ENCODE results near the gene EXOC3L1. TPM values are rescaled to one million over a fixed set of nuclear protein-coding genes. Genes with fewer than 3 reads are reported as not detected.

Gene EXOC3L1
- total and polyA plus RNA-seq, 2 of the 13 experiments (the other 11 are each of a cell fraction or from before 2014, with no cell fraction given), result 0.12 TPM; not detected in 1

DNA sequence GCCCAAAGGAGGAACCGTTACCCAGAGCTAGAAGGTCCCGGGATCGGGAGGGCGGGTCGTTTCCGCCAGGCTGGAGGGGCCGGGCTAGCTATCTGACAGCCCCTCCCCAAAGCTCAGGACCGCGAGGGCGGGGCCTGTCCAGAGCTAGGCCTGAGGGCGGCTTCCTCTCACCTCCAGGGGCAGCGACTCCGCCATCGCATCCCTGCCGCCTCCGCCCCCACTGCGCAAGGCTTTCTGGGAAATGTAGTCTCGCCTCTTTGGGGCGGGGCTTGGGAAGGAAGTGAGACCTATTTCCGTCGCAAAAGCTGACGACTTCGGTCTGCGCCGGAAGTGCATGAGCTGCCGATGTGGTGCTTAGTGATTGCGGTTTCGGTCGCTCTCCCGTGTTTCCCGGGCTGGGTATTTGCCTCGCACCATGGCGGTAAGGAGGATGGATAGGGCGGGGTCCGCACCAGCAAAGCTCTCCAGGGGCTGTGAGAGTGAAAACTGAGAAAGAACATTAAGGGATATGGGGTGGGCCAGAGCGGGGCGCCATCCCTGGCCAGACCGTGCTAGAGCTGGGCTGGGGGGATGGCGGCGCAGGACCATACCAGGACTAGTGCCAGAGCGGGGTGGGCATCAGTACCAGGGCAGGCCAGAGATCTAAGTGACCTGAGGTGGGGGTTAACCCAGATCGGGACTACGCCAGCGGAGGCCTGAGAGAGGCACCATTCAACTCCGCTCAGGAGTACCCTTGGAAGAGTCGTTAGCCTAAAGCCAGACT lies 37.0 kb upstream of the EXOC3L1 start, which contains the start of gene TMEM208 (continued):
- TF ChIP-seq ZNF562 (CRISPR knock-in tag; IDR thresholded peaks at IDR 0.05; ENCODE audit: borderline replicate concordance) (no peak), SNAPC4 (CRISPR knock-in tag; IDR thresholded peaks at IDR 0.05) (no peak), ARID2 (CRISPR knock-in tag; IDR thresholded peaks at IDR 0.05; ENCODE audit: borderline replicate concordance) (no peak), ZNF687 (CRISPR knock-in tag; IDR thresholded peaks at IDR 0.05) (peak; percentile 91), ZNF777 (CRISPR knock-in tag; IDR thresholded peaks at IDR 0.05) (no peak; the same call in 1 of the 2 replicates), ZSCAN29 (CRISPR knock-in tag; conservative IDR thresholded peaks at IDR 0.05) (peak; percentile 78; the same call in 1 of the 2 replicates), BRCA1 (CRISPR knock-in tag; IDR thresholded peaks at IDR 0.05) (peak; percentile 69; the same call in 1 of the 2 replicates), ZNF772 (CRISPR knock-in tag; IDR thresholded peaks at IDR 0.05) (peak; percentile 67; the same call in 1 of the 2 replicates), DR1 (CRISPR knock-in tag; IDR thresholded peaks at IDR 0.05) (peak; percentile 66), SMAD1 (CRISPR knock-in tag; IDR thresholded peaks at IDR 0.05; ENCODE audit: borderline replicate concordance, low read depth) (peak; percentile 92; the same call in 1 of the 2 replicates), DMAP1 (CRISPR knock-in tag; IDR thresholded peaks at IDR 0.05) (peak; percentile 97), ZNF12 (CRISPR knock-in tag; IDR thresholded peaks at IDR 0.05) (peak; percentile 64; the same call in 1 of the 2 replicates)
- TF ChIP-seq, protein P1, sequence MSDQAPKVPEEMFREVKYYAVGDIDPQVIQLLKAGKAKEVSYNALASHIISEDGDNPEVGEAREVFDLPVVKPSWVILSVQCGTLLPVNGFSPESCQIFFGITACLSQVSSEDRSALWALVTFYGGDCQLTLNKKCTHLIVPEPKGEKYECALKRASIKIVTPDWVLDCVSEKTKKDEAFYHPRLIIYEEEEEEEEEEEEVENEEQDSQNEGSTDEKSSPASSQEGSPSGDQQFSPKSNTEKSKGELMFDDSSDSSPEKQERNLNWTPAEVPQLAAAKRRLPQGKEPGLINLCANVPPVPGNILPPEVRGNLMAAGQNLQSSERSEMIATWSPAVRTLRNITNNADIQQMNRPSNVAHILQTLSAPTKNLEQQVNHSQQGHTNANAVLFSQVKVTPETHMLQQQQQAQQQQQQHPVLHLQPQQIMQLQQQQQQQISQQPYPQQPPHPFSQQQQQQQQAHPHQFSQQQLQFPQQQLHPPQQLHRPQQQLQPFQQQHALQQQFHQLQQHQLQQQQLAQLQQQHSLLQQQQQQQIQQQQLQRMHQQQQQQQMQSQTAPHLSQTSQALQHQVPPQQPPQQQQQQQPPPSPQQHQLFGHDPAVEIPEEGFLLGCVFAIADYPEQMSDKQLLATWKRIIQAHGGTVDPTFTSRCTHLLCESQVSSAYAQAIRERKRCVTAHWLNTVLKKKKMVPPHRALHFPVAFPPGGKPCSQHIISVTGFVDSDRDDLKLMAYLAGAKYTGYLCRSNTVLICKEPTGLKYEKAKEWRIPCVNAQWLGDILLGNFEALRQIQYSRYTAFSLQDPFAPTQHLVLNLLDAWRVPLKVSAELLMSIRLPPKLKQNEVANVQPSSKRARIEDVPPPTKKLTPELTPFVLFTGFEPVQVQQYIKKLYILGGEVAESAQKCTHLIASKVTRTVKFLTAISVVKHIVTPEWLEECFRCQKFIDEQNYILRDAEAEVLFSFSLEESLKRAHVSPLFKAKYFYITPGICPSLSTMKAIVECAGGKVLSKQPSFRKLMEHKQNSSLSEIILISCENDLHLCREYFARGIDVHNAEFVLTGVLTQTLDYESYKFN (CRISPR knock-in tag; conservative IDR thresholded peaks at IDR 0.05), result peak; percentile 74
- TF ChIP-seq, protein P2, sequence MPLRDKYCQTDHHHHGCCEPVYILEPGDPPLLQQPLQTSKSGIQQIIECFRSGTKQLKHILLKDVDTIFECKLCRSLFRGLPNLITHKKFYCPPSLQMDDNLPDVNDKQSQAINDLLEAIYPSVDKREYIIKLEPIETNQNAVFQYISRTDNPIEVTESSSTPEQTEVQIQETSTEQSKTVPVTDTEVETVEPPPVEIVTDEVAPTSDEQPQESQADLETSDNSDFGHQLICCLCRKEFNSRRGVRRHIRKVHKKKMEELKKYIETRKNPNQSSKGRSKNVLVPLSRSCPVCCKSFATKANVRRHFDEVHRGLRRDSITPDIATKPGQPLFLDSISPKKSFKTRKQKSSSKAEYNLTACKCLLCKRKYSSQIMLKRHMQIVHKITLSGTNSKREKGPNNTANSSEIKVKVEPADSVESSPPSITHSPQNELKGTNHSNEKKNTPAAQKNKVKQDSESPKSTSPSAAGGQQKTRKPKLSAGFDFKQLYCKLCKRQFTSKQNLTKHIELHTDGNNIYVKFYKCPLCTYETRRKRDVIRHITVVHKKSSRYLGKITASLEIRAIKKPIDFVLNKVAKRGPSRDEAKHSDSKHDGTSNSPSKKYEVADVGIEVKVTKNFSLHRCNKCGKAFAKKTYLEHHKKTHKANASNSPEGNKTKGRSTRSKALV (CRISPR knock-in tag; IDR thresholded peaks at IDR 0.05), result no peak

All from HepG2 (cell line).